ENCODE measurements around the gene TMEFF1. TPM values are rescaled to one million over a fixed set of nuclear protein-coding genes. Genes with fewer than 3 reads are reported as not detected.

TMEFF1 gene
- total RNA-seq, 4 donors from 2014 or later = 0.50 to 1.7 (median 0.73) TPM

- TF ChIP-seq POLR2AphosphoS5 (IDR thresholded peaks at IDR 0.05) (no peak), CTCF (IDR thresholded peaks at IDR 0.05) (no peak), EP300 (IDR thresholded peaks at IDR 0.05) (no peak)
- peaks cover 7 to 10% (median 8%) of the 10 kb centered on the region in 4 donors for H3K4me1 ChIP-seq
- H3K36me3 ChIP-seq = no peaks in the 10 kb centered on the region
- H3K9me3 ChIP-seq = no peaks in the 10 kb centered on the region
- no peaks in the 10 kb centered on the region for H3K27me3 ChIP-seq
- H3K4me3 ChIP-seq = no peak overlapping the region
- DNase-seq (ENCODE audit: extremely low spot score) = no peak
- H3K27ac ChIP-seq (replicated peaks in 1 of 4) = no peak overlapping the region
- intact Hi-C loops (cut with DNase I) = no loop called here
- WGBS = 93% methylated on average over 2 of the region's 2 CpGs
These were observed 6.6 kb upstream of the TMEFF1 start for GRCh38 chr9:100466171-100466828.

GRCh38 chr9:100466829-100467221 lies 6.1 kb upstream of the TMEFF1 start:
- TF ChIP-seq POLR2AphosphoS5 (IDR thresholded peaks at IDR 0.05) (no peak), EP300 (IDR thresholded peaks at IDR 0.05) (no peak), CTCF (IDR thresholded peaks at IDR 0.05) (no peak), POLR2A (IDR thresholded peaks at IDR 0.05; ENCODE audit: low read depth) (no peak)
- DNase-seq (ENCODE audit: extremely low spot score) = no peak
- Histone ChIP-seq H3K9me3 (no peaks in the 10 kb centered on the region), H3K36me3 (no peaks in the 10 kb centered on the region), H3K27ac (replicated peaks in 1 of 4) (no peak overlapping the region), H3K4me3 (no peak overlapping the region), H3K4me1 (peaks cover 7 to 10% (median 8%) of the 10 kb centered on the region in 4 donors), H3K27me3 (no peaks in the 10 kb centered on the region)
- 90% methylated on average over 1 of the region's 1 CpG for WGBS
- intact Hi-C loops (cut with DNase I) = no loop called here

GRCh38 chr9:100468041-100468440 lies 4.9 kb upstream of the TMEFF1 start:
- WGBS = 82% methylated on average over 6 of the region's 6 CpGs
- intact Hi-C loops (cut with DNase I) = no loop called here
- H3K27ac ChIP-seq (replicated peaks in 1 of 4) = no peak overlapping the region

GRCh38 chr9:100472268-100472667 lies 681 bp upstream of the TMEFF1 start:
- intact Hi-C loops (cut with DNase I) = no loop called here
- no peak for TF ChIP-seq EP300 (IDR thresholded peaks at IDR 0.05)
- no peak for TF ChIP-seq POLR2A (IDR thresholded peaks at IDR 0.05; ENCODE audit: low read depth)
- TF ChIP-seq POLR2AphosphoS5 (IDR thresholded peaks at IDR 0.05) = no peak
- no peak for TF ChIP-seq CTCF (IDR thresholded peaks at IDR 0.05)
- Histone ChIP-seq H3K27ac (replicated peaks in 1 of 4) (no peak overlapping the region), H3K4me1 (peaks cover 8 to 21% (median 16%) of the 10 kb centered on the region in 4 donors), H3K27me3 (peaks cover 0 to 15% (median 0%) of the 10 kb centered on the region in 4 donors), H3K4me3 (peak overlapping the region in 3 of 4 donors; percentile 70 to 73 (median 71)), H3K9me3 (no peaks in the 10 kb centered on the region), H3K36me3 (no peaks in the 10 kb centered on the region)
- 53% methylated on average over 3 of the region's 3 CpGs for WGBS
- no peak for DNase-seq (ENCODE audit: extremely low spot score)

More at GRCh38 chr9:100468041-100468440, 4.9 kb upstream of the TMEFF1 start:
- Histone ChIP-seq H3K27me3 (no peaks in the 10 kb centered on the region), H3K4me1 (peaks cover 7 to 17% (median 13%) of the 10 kb centered on the region in 4 donors), H3K9me3 (no peaks in the 10 kb centered on the region), H3K4me3 (no peak overlapping the region), H3K36me3 (no peaks in the 10 kb centered on the region)
- no peak for DNase-seq (ENCODE audit: extremely low spot score)
- TF ChIP-seq CTCF (IDR thresholded peaks at IDR 0.05) (no peak), POLR2A (IDR thresholded peaks at IDR 0.05; ENCODE audit: low read depth) (no peak), EP300 (IDR thresholded peaks at IDR 0.05) (no peak), POLR2AphosphoS5 (IDR thresholded peaks at IDR 0.05) (no peak)
